Retina (tissue), 1 donor: ENCODE measurements around the gene UMAD1.

ENCODE experiments used
- DNase-seq: peaks from one replicate; pipeline ENCODE4 v3.0.0-alpha.2; 2016

The UMAD1 gene

DNA sequence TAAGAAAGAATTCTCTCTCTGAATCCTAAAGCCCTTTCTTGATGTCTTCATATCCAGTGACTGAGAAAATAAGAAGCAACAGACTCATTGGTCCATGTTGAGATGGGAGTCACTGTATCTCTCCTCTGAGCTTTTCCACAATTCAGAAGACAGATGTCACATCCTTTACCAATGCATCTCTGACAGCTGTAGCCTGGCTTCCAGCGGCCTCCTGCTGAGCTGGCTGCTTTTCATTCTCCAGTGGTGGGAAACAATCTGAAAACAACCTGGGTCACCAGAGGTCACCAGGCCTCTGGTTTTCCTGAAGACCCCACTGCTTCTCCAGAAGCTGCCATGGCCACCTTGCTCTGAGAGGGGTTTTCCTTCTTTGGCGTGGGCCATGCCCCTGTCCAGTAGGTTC is 96.1 kb downstream of the UMAD1 start:
- peak; percentile 91 for DNase-seq

DNA sequence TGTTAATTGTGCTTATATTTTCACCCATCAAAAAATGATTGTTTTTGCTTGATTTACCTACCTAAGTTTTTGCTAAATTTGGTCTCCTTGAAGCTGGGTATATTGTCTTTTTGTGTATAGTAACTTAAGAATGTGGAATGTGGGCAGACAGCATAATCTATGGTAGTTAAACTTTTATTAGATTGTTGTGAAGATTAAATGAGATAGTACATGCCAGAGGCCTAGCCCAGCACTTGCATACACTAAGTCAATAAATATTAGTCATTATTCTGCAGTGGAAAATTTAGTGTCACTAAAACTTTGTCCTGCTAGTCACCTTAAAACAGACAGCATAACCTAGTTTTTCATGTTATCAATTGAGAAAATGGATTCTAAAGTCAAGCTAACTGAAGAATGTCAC is 97.1 kb downstream of the UMAD1 start:
- DNase-seq, result no peak

GRCh38 chr7:7738177-7738576 is 97.6 kb downstream of the UMAD1 start:
- no peak for DNase-seq

- DNase-seq, result no peak
Observed at GRCh38 chr7:7738622-7739021, 98.1 kb downstream of the UMAD1 start.

GRCh38 chr7:7739204-7740036 is 98.9 kb downstream of the UMAD1 start:
- DNase-seq, result no peak

- no peak for DNase-seq
Observed at GRCh38 chr7:7740037-7740355, 99.4 kb downstream of the UMAD1 start.

GRCh38 chr7:7742223-7742622 is 101.7 kb downstream of the UMAD1 start:
- no peak for DNase-seq

DNA sequence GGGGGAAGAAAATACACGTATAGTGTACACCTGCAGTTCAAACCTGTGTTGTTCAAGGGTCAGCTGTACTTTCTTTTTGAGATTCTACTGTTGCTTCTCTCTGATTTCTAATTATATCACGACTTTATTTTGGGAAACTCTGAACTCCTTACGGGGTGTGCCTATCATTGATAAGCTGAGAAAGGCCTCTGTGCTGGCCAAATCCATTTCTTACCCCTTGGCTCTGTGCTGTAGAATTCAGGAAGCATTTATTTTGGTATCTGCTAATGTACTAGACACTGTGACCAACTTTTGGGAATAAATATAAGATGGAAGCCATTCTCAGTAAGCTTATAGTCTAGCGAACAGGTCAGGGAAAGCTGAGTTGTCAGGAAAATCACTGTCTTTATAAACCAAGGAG is 104.7 kb downstream of the UMAD1 start:
- no peak for DNase-seq

DNA sequence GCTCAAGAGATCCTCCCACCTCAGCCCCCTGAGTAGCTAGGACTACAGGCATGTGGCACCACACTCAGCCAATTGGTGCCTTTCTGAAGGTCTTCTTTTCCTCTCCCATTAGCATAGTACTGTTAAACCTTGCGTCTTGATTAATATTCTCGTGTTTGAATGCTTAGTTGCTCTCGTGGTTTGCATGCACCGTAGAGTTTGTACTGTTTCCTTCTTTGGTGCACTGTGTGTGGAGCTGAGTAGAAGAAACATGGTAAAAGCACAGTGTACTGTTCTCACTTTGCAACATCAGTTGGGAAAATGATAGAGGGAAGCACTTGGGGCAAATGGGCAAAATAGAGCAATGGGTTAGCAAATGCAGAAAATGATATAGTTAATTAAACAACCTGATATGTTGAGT is 105.4 kb downstream of the UMAD1 start:
- DNase-seq, result no peak

GRCh38 chr7:7746458-7746857 is 105.9 kb downstream of the UMAD1 start:
- no peak for DNase-seq

DNA sequence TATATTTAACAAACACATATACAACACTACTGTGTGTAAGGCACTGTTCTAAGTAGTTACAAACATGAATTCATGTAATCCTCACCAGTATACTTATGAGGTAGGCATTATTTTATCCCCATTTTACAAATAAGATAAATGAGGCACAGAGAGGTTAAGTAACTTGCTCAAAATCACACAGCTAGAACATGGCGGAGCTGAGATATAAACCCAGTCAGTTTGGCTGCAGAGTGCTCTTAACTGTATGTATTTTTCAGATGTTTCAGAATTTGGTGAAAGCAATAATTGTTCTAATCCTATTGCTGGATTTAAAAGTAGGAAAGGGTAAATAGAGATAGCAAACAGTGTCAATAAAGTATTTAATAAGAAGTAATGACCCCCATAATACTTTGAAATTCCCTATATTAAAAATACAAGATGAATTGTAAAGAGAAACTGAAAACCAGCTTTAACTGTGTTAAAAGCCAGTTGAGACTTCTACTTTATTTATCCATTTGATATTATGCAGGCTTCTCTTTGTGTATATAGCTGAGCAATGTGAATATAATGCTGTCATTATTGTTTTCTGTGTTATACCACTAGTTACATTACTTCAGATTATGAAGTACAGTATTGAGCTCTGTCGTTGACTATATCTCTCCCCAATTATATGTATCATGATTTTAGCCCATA is 110.2 kb downstream of the UMAD1 start:
- no peak for DNase-seq

GRCh38 chr7:7751243-7752092 is 110.9 kb downstream of the UMAD1 start:
- no peak for DNase-seq

- DNase-seq, result no peak
Observed at GRCh38 chr7:7756577-7756976, 116.0 kb downstream of the UMAD1 start.

DNA sequence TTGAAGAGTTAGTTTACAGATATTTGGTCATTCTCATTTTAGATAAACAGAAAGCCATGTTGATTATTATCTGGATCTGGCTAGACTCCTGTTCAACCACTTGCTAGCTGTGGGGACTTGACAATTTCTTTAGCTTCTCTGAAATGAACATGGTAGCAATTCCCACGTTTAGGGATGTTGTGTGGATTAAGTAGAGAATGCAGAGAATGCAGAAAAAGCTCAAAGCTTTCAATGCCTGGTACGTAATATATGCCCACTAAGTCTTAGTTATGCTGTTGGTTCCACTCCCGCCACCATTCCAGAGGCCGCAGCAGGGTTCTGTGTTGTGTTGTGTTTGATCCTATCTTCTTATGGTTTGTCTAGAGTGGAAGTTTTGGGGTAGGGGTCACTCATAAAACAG is 117.0 kb downstream of the UMAD1 start:
- no peak for DNase-seq

DNA sequence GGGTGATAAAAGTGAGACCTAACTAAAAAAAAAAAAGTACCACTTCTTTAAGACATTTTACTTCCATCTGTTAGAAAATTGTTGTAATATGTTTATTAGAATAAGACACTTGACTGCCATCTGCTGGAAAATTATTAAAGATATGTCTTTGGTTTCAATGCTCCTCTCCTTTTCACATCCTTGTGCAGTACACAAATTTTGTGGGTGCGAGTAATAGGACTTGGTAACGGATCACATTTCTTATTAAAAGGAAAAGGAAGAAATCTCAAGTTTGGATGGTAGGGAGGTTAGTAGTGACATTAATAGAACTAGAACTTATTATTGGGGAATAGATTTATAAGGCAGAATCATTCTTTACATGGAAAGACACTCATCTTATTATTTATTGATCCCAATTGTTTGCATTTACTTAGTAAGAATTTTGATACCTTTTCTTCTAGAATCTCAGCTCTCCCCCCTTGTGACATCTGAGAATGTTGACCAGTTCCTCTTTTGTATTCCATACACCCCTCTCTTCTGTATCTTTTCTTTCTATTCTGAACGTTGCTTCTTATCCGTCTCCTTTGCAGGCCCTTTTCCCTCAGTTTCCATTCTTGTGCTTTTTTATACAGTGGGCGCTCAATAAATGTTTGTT is 120.9 kb downstream of the UMAD1 start:
- no peak for DNase-seq

- DNase-seq, result no peak
Observed at GRCh38 chr7:7761974-7762779, 121.6 kb downstream of the UMAD1 start.

- no peak for DNase-seq
Observed at GRCh38 chr7:7764520-7765396, 124.2 kb downstream of the UMAD1 start.

DNA sequence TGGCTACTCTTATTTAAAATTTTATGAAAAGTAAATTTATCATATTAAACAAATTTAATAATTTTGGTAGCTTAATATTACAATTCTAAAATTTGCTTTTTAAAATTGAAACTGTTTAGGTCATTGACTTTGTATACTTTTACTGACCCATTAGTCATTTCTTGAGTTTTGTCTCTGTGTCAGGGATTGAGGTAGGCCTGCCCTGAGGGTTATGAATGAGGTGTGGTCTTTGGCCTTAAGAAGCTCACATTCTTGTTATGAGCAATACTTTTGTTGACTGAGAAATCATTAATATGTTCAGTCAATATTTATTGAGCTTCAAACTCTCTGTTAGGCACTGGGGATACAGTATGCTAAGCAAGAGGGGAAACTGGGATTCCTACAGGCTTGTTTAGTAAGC is 124.9 kb downstream of the UMAD1 start:
- DNase-seq, result no peak

- no peak for DNase-seq
Observed at GRCh38 chr7:7766671-7767070, 126.1 kb downstream of the UMAD1 start.

- no peak for DNase-seq
Observed at GRCh38 chr7:7768977-7769709, 128.6 kb downstream of the UMAD1 start.
